Ovary (tissue), 9 donors: Measurements from ENCODE around the gene BFSP2. TPM values are rescaled to one million over a fixed set of nuclear protein-coding genes. Genes with fewer than 3 reads are reported as not detected.

Source experiments
- DNase-seq, 5 donors: peaks; one replicate each; pipeline ENCODE4 v3.0.0-alpha.2; 2019 to 2020
- H3K27ac ChIP-seq, 2 donors: fragments of 200-600 bp; one replicate each; pipeline versions ENCODE4 v1.5.1 to v1.8.0; 2019 to 2022
- H3K27me3 ChIP-seq: fragments of 200-600 bp; one replicate; pipeline ENCODE4 v1.8.0; 2022
- H3K36me3 ChIP-seq: fragments of 200-600 bp; sonication (generic); one replicate; pipeline ENCODE4 v1.5.1; 2019
- H3K4me1 ChIP-seq: one replicate; pipeline ENCODE4 v1.8.1; 2013; ENCODE audit warnings: mild to moderate bottlenecking, moderate library complexity; ENCODE audit not compliant: insufficient read depth
- H3K4me3 ChIP-seq: fragments of 200-600 bp; sonication (generic); one replicate; pipeline ENCODE4 v1.5.1; 2017
- H3K9me3 ChIP-seq, 2 donors: fragments of 200-600 bp in 1 of 2; sonication (generic) in 1 of 2; one replicate each; pipeline versions ENCODE4 v1.5.1 to v1.8.1; 2013 to 2019; ENCODE audit warnings: mild to moderate bottlenecking in 1 of 2, moderate library complexity in 1 of 2
- CTCF ChIP-seq, 3 donors: fragments of 450-650 bp in 2 of 3; fragments of 200-600 bp in 1 of 3; IDR thresholded peaks; one replicate each; pipeline versions ENCODE4 v1.5.1 to v1.8.0; 2016 to 2022; ENCODE audit warnings: antibody characterized with exemption in 3 of 3, mild to moderate bottlenecking in 1 of 3
- EP300 ChIP-seq: sonication (generic); formaldehyde crosslinking; IDR thresholded peaks from one replicate; pipeline ENCODE4 v1.6.1; 2017; ENCODE audit warnings: antibody characterized with exemption
- POLR2A ChIP-seq: fragments of 450-650 bp; IDR thresholded peaks from one replicate; pipeline ENCODE4 v1.6.1; 2017; ENCODE audit warnings: antibody characterized with exemption, mild to moderate bottlenecking, moderate library complexity
- WGBS, 3 donors: extraction: QIAGEN DNeasy Blood & Tissue Kit in 1 of 3; methylation state at CpG; one replicate each; pipeline versions ENCODE4 v1.1.5 to v1.1.7; 2013 to 2017; 5-methylcytosine and 5-hydroxymethylcytosine counted together
- intact Hi-C, 4 donors: fragments of 100-400 bp; cut with DNase I; formaldehyde crosslinking; loops; one replicate each; pipeline versions ENCODE4 v1.11.0 to v1.15.1; 2022 to 2023
- polyA plus RNA-seq, 2 donors: library from polyadenylated mRNA; stranded (reverse); fragments of 200-250 nt in 1 of 2; fragments of 350-450 nt in 1 of 2; fragmentation: Illumina TruSeq in 1 of 2; extraction: RNeasy Lipid Tissue Mini Kit (QIAGEN cat#74804) in 1 of 2; gene quantifications; one replicate each; pipeline ENCODE4 v1.2.3, GENCODE V29; 2013 to 2014
- total RNA-seq, 7 donors: library from RNA; depleted of rRNA in 2 of 7; stranded (reverse); fragments of >200 nt in 2 of 7; fragmentation: NEBNext Ultra II Directional in 3 of 7; extraction: Animal tissue kit (Norgen Biotek cat#: 25700) in 3 of 7; gene quantifications; one replicate each; pipeline versions ENCODE4 v1.1.0 to v1.2.4, GENCODE V29; 2016 to 2023
- donor health status: DM: no; HTN: no; CAD: no; lungs with moderate emphysema.
- donor health status: DM: no; HTN: no; CAD: no.
- donor health status: Bipolar disorder and iron deficiency.
- donor health status: DM: yes; HTN: yes; CAD: no.
- donor health status: DM: no; HTN: no; CAD: no.
- donor health status: DM: yes; HTN: yes; CAD: no.

Gene BFSP2
- total and polyA plus RNA-seq, 9 donors, result not detected

- no peak for DNase-seq
- Histone ChIP-seq H3K9me3 (no peaks in the 10 kb centered on the region), H3K36me3 (no peaks in the 10 kb centered on the region), H3K27me3 (no peaks in the 10 kb centered on the region), H3K27ac (no peak overlapping the region), H3K4me1 (no peaks in the 10 kb centered on the region), H3K4me3 (no peak overlapping the region)
- intact Hi-C loops, result no loop called here
- TF ChIP-seq CTCF (IDR thresholded peaks at IDR 0.05), result no peak
- no peak for TF ChIP-seq POLR2A
- TF ChIP-seq EP300, result no peak
- 83 to 89% (median 87%) methylated on average over 10 of the region's 10 CpGs for WGBS, 3 donors
Observed at GRCh38 chr3:133396906-133397305, 3.0 kb upstream of the BFSP2 start.

GRCh38 chr3:133401374-133402135 is 1.7 kb downstream of the BFSP2 start:
- intact Hi-C loops, result no loop called here
- WGBS, 3 donors, result 39 to 48% (median 43%) methylated on average over 2 of the region's 2 CpGs
- no peak overlapping the region for H3K4me3 ChIP-seq
- no peaks in the 10 kb centered on the region for H3K9me3 ChIP-seq
- no peaks in the 10 kb centered on the region for H3K36me3 ChIP-seq
- TF ChIP-seq POLR2A (no peak), EP300 (no peak), CTCF (IDR thresholded peaks at IDR 0.05) (no peak)
- peak in 2 of 5 donors; percentile 26 to 39 for DNase-seq
- H3K27me3 ChIP-seq, result no peaks in the 10 kb centered on the region
- no peak overlapping the region for H3K27ac ChIP-seq
- H3K4me1 ChIP-seq, result no peaks in the 10 kb centered on the region

DNA sequence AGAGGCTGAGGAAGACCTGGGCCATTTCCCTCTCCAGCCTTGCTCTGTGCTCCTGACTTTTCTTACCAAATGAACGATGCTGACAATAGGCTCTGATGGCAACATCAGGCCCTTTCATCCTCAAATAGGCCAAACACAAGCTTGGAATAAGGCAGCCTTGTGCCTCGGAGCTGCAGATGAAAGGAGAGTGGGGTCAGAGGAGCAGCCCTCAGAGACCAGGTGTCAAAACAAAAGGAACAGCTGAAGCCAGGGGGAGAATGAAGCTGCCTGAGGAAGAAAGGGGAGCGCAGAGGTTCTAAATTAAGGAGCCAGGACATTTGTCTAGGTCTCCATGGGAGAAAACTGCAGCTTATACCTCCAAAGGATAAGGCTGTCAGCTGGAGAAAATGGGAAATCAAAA is 5.1 kb downstream of the BFSP2 start:
- Histone ChIP-seq H3K4me1 (no peaks in the 10 kb centered on the region), H3K9me3 (no peaks in the 10 kb centered on the region), H3K27ac (no peak overlapping the region), H3K27me3 (no peaks in the 10 kb centered on the region), H3K36me3 (no peaks in the 10 kb centered on the region), H3K4me3 (no peak overlapping the region)
- no peak for TF ChIP-seq CTCF (IDR thresholded peaks at IDR 0.05)
- no peak for TF ChIP-seq EP300
- TF ChIP-seq POLR2A, result no peak
- DNase-seq, result no peak
- 70 to 85% (median 80%) methylated on average over 3 of the region's 3 CpGs for WGBS, 3 donors
- intact Hi-C loops, result no loop called here

DNA sequence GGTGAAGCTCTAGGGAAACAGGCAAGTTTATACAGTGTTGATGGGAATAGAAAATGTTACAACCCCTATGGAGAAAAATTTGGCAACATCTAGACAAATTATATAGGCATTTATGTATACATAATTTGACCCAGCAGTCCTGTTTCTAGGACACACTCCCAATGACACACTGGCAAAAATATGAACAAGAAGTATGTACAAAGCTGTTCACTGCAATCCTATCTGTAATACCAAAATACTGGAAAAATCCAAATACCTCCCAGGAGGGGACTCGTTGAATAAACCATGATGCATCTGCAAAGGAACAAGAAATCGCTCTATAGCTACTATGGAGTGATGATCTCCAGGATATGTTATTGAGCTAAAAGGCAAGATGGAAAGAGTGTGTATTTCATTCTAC is 8.5 kb downstream of the BFSP2 start:
- H3K4me1 ChIP-seq, result no peaks in the 10 kb centered on the region
- WGBS, 3 donors, result 77 to 87% (median 77%) methylated on average over 2 of the region's 2 CpGs
- no peak overlapping the region for H3K27ac ChIP-seq
- no peak for TF ChIP-seq EP300
- no peak for TF ChIP-seq CTCF (IDR thresholded peaks at IDR 0.05)
- no peak for TF ChIP-seq POLR2A
- intact Hi-C loops, result no loop called here
- no peaks in the 10 kb centered on the region for H3K9me3 ChIP-seq
- no peak overlapping the region for H3K4me3 ChIP-seq
- H3K27me3 ChIP-seq, result no peaks in the 10 kb centered on the region
- no peaks in the 10 kb centered on the region for H3K36me3 ChIP-seq
- DNase-seq, result no peak
